Mesenteric fat pad (tissue), 1 donor: Measurements from ENCODE around the gene PDE4D. TPM values are rescaled to one million over a fixed set of nuclear protein-coding genes. Genes with fewer than 3 reads are reported as not detected.
A peak's percentile ranks its signal among the peaks of the same experiment; 100 is the strongest.

Experiments
- DNase-seq: peaks from one replicate; pipeline ENCODE4 v3.0.0-alpha.2; 2020; ENCODE audit warnings: low spot score
- long read RNA-seq: library from polyadenylated mRNA; unstranded; transcript quantifications from one replicate; pipeline ENCODE4 v2.0.0, GENCODE V29; 2020
- total RNA-seq: library from RNA; stranded (reverse); fragmentation: NEBNext Ultra II Directional; extraction: Animal tissue kit (Norgen Biotek cat#: 25700); gene quantifications from one replicate; pipeline ENCODE4 v1.2.1, GENCODE V29; 2021
- donor health status: DM: yes; HTN: yes; CAD: no.

The PDE4D gene
- 28.8 TPM for total RNA-seq
- long read RNA-seq, partial matches to known transcripts: 2 of 24 reads
- long read RNA-seq, other reads (novel, unspliced or antisense): 21 of 24 reads

GRCh38 chr5:59893429-59894227 lies at the start of gene PDE4D:
Gene PDE4D, minus strand, starts transcription at chr5:59893726.
- peak; percentile 89 for DNase-seq

- no peak for DNase-seq
These were observed 44.1 kb upstream of the PDE4D start for GRCh38 chr5:59937633-59938032.

DNA sequence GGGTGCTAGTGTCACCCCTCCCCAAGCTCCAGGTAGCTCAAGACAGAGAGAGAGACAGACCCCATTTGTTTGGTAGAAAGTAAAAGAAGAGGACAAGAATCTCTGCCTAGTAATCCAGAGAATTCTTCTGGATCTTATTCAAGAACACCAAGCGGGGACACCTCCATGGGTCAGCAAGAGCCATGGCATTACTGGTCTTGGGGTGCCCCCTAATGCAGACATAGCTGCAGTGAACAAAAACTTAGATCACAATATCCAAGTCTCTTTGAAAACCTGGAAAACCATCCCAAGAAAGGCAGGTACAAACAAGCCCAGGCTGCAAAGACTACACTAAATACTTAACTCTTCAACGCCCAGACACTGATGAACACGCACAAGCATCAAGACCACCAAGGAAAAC lies 29.9 kb upstream of the PDE4D start:
- no peak for DNase-seq

DNA sequence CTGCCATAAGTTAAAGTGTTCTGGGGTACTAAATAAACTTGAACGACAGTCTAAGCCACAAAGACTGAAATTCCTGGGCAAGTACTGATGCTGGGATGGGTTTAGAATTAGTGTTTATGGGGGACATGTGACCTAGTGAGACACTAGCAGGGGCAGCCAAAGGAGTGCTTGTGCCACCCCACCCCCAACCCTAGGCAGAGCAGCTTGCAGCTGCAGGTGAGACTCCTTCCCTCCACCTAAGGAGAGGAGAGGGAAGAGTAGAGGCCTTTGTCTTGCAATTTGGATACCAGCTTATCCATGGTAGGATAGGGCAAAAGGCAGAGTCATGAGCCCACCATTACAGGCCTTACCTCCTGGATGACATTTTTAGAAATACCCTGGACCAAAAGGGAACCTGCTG lies 28.7 kb upstream of the PDE4D start:
- DNase-seq: no peak

DNA sequence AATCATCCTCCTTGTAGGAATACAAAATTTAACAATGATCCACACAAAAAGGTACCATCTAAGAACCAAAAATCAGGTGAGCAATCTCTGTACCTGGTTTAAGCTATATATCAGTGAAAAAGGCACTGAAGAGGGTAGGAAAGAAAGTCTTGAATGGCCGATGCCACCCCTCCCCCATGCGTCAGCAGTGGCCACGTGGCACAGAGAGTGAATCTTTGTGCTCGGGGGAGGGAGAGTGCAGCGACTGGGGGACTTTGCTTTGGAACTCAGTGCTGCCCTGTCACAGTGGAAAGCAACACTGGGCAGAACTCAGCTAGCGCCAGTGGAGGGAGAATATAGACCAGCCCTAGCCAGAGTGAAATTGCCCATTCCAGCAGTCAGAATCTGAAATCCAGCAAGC lies 28.3 kb upstream of the PDE4D start:
- no peak for DNase-seq

- no peak for DNase-seq
These were observed 26.0 kb upstream of the PDE4D start for GRCh38 chr5:59919484-59919883.

- no peak for DNase-seq
These were observed 23.6 kb upstream of the PDE4D start for GRCh38 chr5:59917121-59917520.

DNA sequence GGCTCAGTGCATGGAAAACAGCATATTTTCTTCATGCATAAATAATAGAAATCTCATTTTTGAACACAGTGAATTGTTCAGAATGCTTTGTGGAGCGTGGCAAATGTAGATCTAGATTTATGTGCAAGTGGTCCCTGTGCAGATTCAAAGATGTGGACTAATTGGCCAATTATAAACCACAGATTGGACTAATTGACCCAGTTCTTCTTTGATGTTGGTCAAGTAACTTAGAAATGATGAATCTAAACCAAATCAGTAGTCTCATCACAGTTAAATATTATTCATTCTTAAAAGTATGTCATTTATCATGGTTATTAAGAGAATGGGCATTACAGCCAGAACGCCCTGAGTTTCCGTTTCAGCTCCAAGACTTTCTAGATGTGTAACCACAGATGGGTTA lies 11.7 kb upstream of the PDE4D start:
- DNase-seq: no peak

GRCh38 chr5:59897075-59897474 lies 3.5 kb upstream of the PDE4D start:
- DNase-seq: no peak

GRCh38 chr5:59891962-59892643 lies 1.4 kb downstream of the PDE4D start:
- no peak for DNase-seq

GRCh38 chr5:59887274-59887673 lies 6.3 kb downstream of the PDE4D start:
- DNase-seq: no peak

GRCh38 chr5:59874675-59875074 lies 18.9 kb downstream of the PDE4D start:
- no peak for DNase-seq

- DNase-seq: no peak
These were observed 20.4 kb downstream of the PDE4D start for GRCh38 chr5:59873113-59873512.

- no peak for DNase-seq
These were observed 26.9 kb downstream of the PDE4D start for GRCh38 chr5:59866661-59867060.

DNA sequence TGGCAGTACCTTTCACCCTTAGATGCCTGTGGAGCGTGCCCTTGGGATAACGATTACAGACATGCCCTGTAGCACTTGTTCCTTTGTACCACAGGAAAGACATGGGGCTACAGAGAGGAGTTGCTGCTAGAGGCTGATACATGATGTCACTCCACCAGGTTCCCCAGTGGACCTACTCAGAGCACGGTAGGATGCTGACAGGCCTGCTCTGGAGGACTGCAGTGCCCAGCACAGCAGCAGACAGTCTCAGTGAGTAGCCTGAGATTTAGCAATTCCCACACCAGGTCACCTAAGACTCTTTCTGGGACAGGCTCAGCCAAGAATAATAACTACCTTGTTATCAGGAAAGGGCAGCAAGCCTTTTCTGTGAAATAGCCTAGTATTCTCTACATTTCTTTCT lies 28.8 kb downstream of the PDE4D start:
- DNase-seq: no peak

- no peak for DNase-seq
These were observed 29.7 kb downstream of the PDE4D start for GRCh38 chr5:59863777-59864176.

- DNase-seq: no peak
These were observed 37.2 kb downstream of the PDE4D start for GRCh38 chr5:59856358-59856757.

GRCh38 chr5:59850766-59851165 lies 42.8 kb downstream of the PDE4D start:
- no peak for DNase-seq

GRCh38 chr5:59847586-59847985 lies 45.9 kb downstream of the PDE4D start:
- no peak for DNase-seq

- DNase-seq: no peak
These were observed 47.8 kb downstream of the PDE4D start for GRCh38 chr5:59845730-59846129.

GRCh38 chr5:59843511-59844213 lies 49.9 kb downstream of the PDE4D start:
- no peak for DNase-seq

DNA sequence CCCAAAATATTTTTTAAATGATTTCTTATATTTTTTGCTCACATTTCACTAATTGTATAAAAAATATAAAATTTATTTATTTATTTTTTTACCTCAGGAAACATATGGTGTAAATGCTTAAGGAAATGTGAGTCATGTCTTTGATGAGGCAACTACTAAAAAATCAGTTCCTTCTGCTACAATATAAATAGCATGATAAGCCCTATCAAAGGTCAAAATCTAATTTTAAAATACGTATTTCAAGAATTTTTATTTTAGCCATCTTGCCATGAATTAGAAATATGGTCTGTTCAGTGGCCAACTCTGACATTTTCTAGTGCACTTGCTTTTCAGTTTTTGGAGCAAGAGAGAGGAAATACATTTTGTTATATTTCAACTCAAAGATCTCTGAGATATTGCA lies 50.5 kb downstream of the PDE4D start:
- no peak for DNase-seq
